Activated CD4-positive, alpha-beta memory T cell treated with anti-CD3 and anti-CD28 coated beads, Interleukin-2, amount 10 ng/mL, durations not matched to agents 7 days and 5 days (primary cell): ENCODE data around the gene VWA5A. TPM values are rescaled to one million over a fixed set of nuclear protein-coding genes. Genes with fewer than 3 reads are reported as not detected.
"Not testable (repeated sequence)": the region's sequence is repeated elsewhere in the genome, so short reads cannot be mapped to it uniquely, and the experiment has no call there.

Experiments
- CTCF ChIA-PET: fragments of 350-600 bp; sonication (Branson Sonifier 250); formaldehyde crosslinking; loops from one replicate; lab custom pipeline; 2021; ENCODE audit warnings: antibody characterized with exemption, inconsistent platforms; lab: Charles Lee
- POLR2A ChIA-PET: fragments of 350-600 bp; sonication (Branson Sonifier 250); formaldehyde crosslinking; loops from one replicate; lab custom pipeline; 2021; ENCODE audit warnings: antibody characterized with exemption; lab: Charles Lee
- DNase-seq: peaks from one replicate; pipeline ENCODE4 v3.0.0-alpha.2; 2020
- H3K27ac Mint-ChIP-seq: one replicate; pipeline ENCODE4 v1.8.0; 2021; ENCODE audit warnings: mild to moderate bottlenecking, mixed read lengths
- H3K27me3 Mint-ChIP-seq: one replicate; pipeline ENCODE4 v1.8.0; 2021; ENCODE audit warnings: mixed read lengths
- H3K36me3 Mint-ChIP-seq: one replicate; pipeline ENCODE4 v1.8.0; 2021; ENCODE audit warnings: low read depth, mixed read lengths
- H3K4me1 Mint-ChIP-seq: one replicate; pipeline ENCODE4 v1.8.0; 2021; ENCODE audit warnings: mixed read lengths
- H3K4me3 Mint-ChIP-seq: one replicate; pipeline ENCODE4 v1.8.0; 2021; ENCODE audit warnings: mild to moderate bottlenecking, mixed read lengths
- H3K9me3 Mint-ChIP-seq: one replicate; pipeline ENCODE4 v1.8.0; 2021; ENCODE audit warnings: mixed read lengths
- total RNA-seq, 2 experiments: library from RNA; stranded (reverse); gene quantifications; one replicate each; pipeline ENCODE4 v1.2.3, GENCODE V29; 2021

The VWA5A gene
- total RNA-seq, 2 experiments from 2014 or later, result 6.8 to 7.0 TPM

DNA sequence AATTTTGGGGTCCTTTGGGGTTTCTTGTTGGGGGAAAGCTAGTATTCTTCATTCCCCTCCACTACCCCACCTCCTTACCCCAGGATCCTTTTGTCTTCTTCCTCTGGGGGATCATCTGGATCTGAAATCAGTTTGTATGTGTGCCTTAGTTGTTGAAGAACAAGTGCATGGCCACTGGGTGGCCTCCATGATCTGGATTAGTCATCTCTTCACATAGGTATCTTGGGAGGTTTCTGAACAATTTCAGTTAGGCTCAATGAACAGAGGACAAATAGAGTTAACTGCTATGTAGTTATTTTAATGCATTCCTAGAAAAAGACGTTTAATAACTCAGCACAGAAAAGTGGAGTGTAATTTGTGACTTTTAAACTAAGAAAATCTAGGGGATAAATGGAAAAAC, 7.1 kb upstream of the VWA5A start:
- no peak for DNase-seq
- POLR2A ChIA-PET, result no interaction called here
- H3K4me1 Mint-ChIP-seq, result no peaks in the 10 kb centered on the region
- H3K36me3 Mint-ChIP-seq, result no peaks in the 10 kb centered on the region
- no peak overlapping the region for H3K27ac Mint-ChIP-seq
- H3K4me3 Mint-ChIP-seq, result no peak overlapping the region
- no peaks in the 10 kb centered on the region for H3K9me3 Mint-ChIP-seq
- CTCF ChIA-PET, result interaction anchor here (0.9 kb wide), 1 partner anchor 37 kb away, joined by 3 read pairs; no protein-coding TSS in a partner anchor
- peaks cover 33% of the 10 kb centered on the region for H3K27me3 Mint-ChIP-seq

DNA sequence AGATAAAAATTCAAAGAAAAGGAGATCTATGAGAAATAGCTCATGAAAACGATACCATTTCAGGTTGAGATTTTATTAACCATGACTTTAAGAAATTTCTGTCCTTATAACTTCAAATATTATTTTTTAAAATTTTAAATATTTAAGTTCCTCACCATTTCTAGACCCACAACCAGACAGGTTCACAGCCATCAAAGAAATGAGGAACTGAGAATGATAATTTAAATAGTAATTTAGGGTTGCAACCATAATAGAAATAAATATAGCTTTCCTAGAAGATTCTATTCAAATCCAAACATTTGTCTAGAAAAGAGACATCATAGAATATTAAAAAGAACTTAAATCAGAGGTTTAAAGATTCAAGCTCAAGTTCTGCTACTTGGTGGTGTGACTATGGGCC, 5.9 kb upstream of the VWA5A start:
- H3K27me3 Mint-ChIP-seq, result peaks cover 33% of the 10 kb centered on the region
- no peak overlapping the region for H3K4me3 Mint-ChIP-seq
- no peaks in the 10 kb centered on the region for H3K36me3 Mint-ChIP-seq
- ChIA-PET CTCF (no interaction called here), POLR2A (no interaction called here)
- H3K9me3 Mint-ChIP-seq, result no peaks in the 10 kb centered on the region
- peaks cover 4% of the 10 kb centered on the region for H3K4me1 Mint-ChIP-seq
- no peak overlapping the region for H3K27ac Mint-ChIP-seq
- no peak for DNase-seq

DNA sequence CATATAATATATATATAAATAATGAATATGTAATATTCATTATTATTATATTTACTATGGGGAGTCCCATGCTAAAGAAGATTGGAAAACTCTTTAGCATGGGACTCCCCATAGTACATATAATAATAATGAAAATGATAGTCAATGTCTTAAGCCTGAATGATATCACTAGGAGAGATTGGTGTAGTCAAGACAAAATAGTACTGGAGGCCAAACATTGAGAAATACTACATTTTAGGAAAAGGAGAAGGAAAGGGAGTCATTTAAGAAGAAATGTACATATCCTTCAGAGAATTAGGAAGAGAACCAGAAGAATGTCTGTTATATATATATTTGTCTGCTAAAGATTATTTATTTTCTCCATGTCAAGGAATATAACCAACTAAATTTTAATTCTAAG, 5.0 kb upstream of the VWA5A start:
- H3K4me1 Mint-ChIP-seq, result peaks cover 9% of the 10 kb centered on the region
- no peaks in the 10 kb centered on the region for H3K36me3 Mint-ChIP-seq
- no peaks in the 10 kb centered on the region for H3K9me3 Mint-ChIP-seq
- DNase-seq, result no peak
- ChIA-PET CTCF (no interaction called here), POLR2A (no interaction called here)
- peaks cover 30% of the 10 kb centered on the region for H3K27me3 Mint-ChIP-seq
- no peak overlapping the region for H3K4me3 Mint-ChIP-seq
- no peak overlapping the region for H3K27ac Mint-ChIP-seq

DNA sequence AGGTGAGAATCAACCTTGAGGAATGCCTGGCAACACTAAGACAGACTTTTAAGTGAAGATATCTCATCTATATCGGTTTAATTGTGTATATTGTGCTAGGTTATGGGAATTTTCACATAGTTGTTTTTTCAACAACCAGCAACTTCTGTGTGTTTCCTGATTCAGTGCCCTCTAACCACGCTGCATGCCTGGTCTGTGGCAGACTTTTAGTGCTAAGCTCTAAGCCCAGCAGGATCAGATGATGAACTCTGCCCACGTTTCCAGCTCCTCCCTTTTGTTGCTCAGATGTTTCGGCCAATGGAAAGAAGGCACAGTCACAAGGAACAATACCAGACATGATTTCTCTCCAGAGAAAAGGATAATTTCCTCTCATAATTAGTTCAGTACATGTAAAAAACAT, 1.4 kb upstream of the VWA5A start:
- no peak for DNase-seq
- H3K27me3 Mint-ChIP-seq, result peaks cover 14% of the 10 kb centered on the region
- H3K27ac Mint-ChIP-seq, result no peak overlapping the region
- POLR2A ChIA-PET, result interaction anchor here (1.0 kb wide), 1 partner anchor 17 kb away, joined by 5 read pairs; no protein-coding TSS in a partner anchor
- CTCF ChIA-PET, result no interaction called here
- peaks cover 3% of the 10 kb centered on the region for H3K36me3 Mint-ChIP-seq
- H3K4me3 Mint-ChIP-seq, result no peak overlapping the region
- no peaks in the 10 kb centered on the region for H3K9me3 Mint-ChIP-seq
- peaks cover 21% of the 10 kb centered on the region for H3K4me1 Mint-ChIP-seq

GRCh38 chr11:124115782-124116616, 749 bp downstream of the VWA5A start:
- no peak for DNase-seq
- ChIA-PET CTCF (interaction anchor here (0.6 to 1.7 kb wide), 5 partner anchors 44 to 1054 kb away, joined by 3 to 7 read pairs (median 3); partner anchors contain the start of gene HSPA8), POLR2A (interaction anchor here (0.7 to 1.3 kb wide), 3 partner anchors 8 to 882 kb away, joined by 3 read pairs; no protein-coding TSS in a partner anchor)
- Mint-ChIP-seq H3K27ac (peak overlapping the region; percentile 53), H3K27me3 (peaks cover 10% of the 10 kb centered on the region), H3K4me1 (peaks cover 21% of the 10 kb centered on the region), H3K36me3 (peaks cover 13% of the 10 kb centered on the region), H3K9me3 (no peaks in the 10 kb centered on the region), H3K4me3 (peak overlapping the region; percentile 80)

- Mint-ChIP-seq H3K27me3 (no peaks in the 10 kb centered on the region), H3K27ac (no peak overlapping the region), H3K4me3 (no peak overlapping the region), H3K4me1 (peaks cover 17% of the 10 kb centered on the region), H3K9me3 (no peaks in the 10 kb centered on the region), H3K36me3 (peaks cover 24% of the 10 kb centered on the region)
- DNase-seq, result no peak
- CTCF ChIA-PET, result no interaction called here
- POLR2A ChIA-PET, result no interaction called here
These were observed 3.9 kb downstream of the VWA5A start for GRCh38 chr11:124119103-124119502.

DNA sequence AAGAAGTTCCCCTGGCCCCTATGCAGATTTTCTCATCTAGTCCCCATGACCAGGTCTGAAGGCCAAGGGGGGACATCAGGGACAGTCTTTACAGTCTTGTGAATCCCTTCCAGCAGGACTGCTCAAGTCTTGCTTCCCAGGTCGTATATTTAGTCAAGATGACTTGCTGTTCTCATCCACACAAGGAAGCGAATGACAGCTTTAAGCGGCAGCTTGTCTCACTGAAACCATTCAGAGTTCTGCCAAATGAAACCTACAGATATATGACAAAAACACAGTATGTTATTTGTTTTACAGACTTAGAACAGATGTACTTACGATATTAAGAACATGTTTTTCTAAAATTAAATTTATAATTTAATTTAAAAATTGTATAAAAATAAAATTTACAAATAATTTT, 5.6 kb downstream of the VWA5A start:
- no peak overlapping the region for H3K4me3 Mint-ChIP-seq
- POLR2A ChIA-PET, result no interaction called here

GRCh38 chr11:124122123-124122522, 6.9 kb downstream of the VWA5A start:
- no peaks in the 10 kb centered on the region for H3K9me3 Mint-ChIP-seq
- no peak for DNase-seq
- ChIA-PET CTCF (interaction anchor here (0.8 kb wide), 1 partner anchor 22 kb away, joined by 3 read pairs; no protein-coding TSS in a partner anchor), POLR2A (no interaction called here)
- H3K27ac Mint-ChIP-seq, result no peak overlapping the region
- H3K36me3 Mint-ChIP-seq, result peaks cover 27% of the 10 kb centered on the region
- H3K27me3 Mint-ChIP-seq, result no peaks in the 10 kb centered on the region
- no peaks in the 10 kb centered on the region for H3K4me1 Mint-ChIP-seq
- H3K4me3 Mint-ChIP-seq, result no peak overlapping the region

More for the DNA sequence above, 5.6 kb downstream of the VWA5A start:
- H3K4me1 Mint-ChIP-seq, result peaks cover 7% of the 10 kb centered on the region
- CTCF ChIA-PET, result interaction anchor here (1.8 kb wide), 1 partner anchor 49 kb away, joined by 5 read pairs; no protein-coding TSS in a partner anchor
- H3K27ac Mint-ChIP-seq, result no peak overlapping the region
- no peaks in the 10 kb centered on the region for H3K9me3 Mint-ChIP-seq
- DNase-seq, result no peak
- H3K27me3 Mint-ChIP-seq, result no peaks in the 10 kb centered on the region
- peaks cover 26% of the 10 kb centered on the region for H3K36me3 Mint-ChIP-seq

- ChIA-PET POLR2A (interaction anchor here (1.2 kb wide), 1 partner anchor 8 kb away, joined by 3 read pairs; the partner anchor contains the start of gene VWA5A), CTCF (interaction anchor here (0.6 kb wide), 1 partner anchor 12 kb away, joined by 3 read pairs; no protein-coding TSS in a partner anchor)
- H3K4me1 Mint-ChIP-seq, result no peaks in the 10 kb centered on the region
- no peak overlapping the region for H3K27ac Mint-ChIP-seq
- peaks cover 2% of the 10 kb centered on the region for H3K9me3 Mint-ChIP-seq
- no peaks in the 10 kb centered on the region for H3K27me3 Mint-ChIP-seq
- no peak for DNase-seq
- no peak overlapping the region for H3K4me3 Mint-ChIP-seq
- H3K36me3 Mint-ChIP-seq, result peaks cover 26% of the 10 kb centered on the region
These were observed 8.4 kb downstream of the VWA5A start for GRCh38 chr11:124123622-124124021.

DNA sequence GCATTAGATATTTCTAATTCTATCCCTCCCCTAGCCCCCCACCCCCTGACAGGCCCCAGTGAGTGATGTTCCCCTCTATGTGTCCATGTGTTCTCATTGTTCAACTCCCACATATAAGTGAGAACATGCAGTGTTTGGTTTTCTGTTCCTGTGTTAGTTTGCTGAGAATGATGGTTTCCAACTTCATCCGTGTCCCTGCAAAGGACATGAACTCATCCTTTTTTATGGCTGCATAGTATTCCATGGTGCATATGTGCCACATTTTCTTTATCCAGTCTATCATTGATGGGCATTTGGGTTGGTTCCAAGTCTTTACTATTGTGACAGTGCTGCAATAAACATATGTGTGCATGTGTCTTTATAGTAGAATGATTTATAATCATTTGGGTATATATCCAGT, 11.9 kb downstream of the VWA5A start:
- POLR2A ChIA-PET, H3K9me3 Mint-ChIP-seq, H3K4me3 Mint-ChIP-seq, H3K4me1 Mint-ChIP-seq, H3K27ac Mint-ChIP-seq, H3K27me3 Mint-ChIP-seq, DNase-seq, CTCF ChIA-PET: not testable (repeated sequence)
- peaks cover 14% of the 10 kb centered on the region for H3K36me3 Mint-ChIP-seq

- Mint-ChIP-seq H3K4me3 (no peak overlapping the region), H3K27ac (no peak overlapping the region), H3K36me3 (no peaks in the 10 kb centered on the region), H3K9me3 (no peaks in the 10 kb centered on the region), H3K27me3 (no peaks in the 10 kb centered on the region), H3K4me1 (no peaks in the 10 kb centered on the region)
- no peak for DNase-seq
- ChIA-PET POLR2A (no interaction called here), CTCF (no interaction called here)
These were observed 27.8 kb downstream of the VWA5A start for GRCh38 chr11:124143034-124143433.

DNA sequence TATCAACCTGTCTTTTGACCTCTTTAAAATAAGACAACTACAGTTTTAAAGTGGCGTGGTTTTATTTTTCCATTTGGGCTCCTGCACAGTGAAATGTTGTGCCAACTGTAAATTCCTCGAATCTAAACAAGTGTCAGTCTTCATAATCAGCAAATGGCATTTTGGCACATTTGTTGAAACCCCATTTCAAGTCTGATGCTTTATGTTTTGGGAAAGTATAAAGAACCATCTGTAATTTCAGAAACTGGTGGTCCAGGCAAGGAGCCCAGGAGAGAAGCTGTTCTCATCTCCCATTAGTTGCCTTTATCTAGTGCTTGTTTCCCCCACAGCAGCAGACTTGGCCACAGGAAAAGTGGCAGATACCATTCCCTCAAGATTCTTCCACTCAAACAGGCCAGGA, 32.7 kb downstream of the VWA5A start:
- no peak for DNase-seq
- no peak overlapping the region for H3K4me3 Mint-ChIP-seq
- H3K27me3 Mint-ChIP-seq, result peaks cover 3% of the 10 kb centered on the region
- no peaks in the 10 kb centered on the region for H3K4me1 Mint-ChIP-seq
- POLR2A ChIA-PET, result no interaction called here
- no peaks in the 10 kb centered on the region for H3K36me3 Mint-ChIP-seq
- H3K27ac Mint-ChIP-seq, result no peak overlapping the region
- no peaks in the 10 kb centered on the region for H3K9me3 Mint-ChIP-seq
- CTCF ChIA-PET, result no interaction called here

- DNase-seq, result no peak
- no peaks in the 10 kb centered on the region for H3K36me3 Mint-ChIP-seq
- no peaks in the 10 kb centered on the region for H3K9me3 Mint-ChIP-seq
- H3K4me3 Mint-ChIP-seq, result no peak overlapping the region
- ChIA-PET CTCF (no interaction called here), POLR2A (no interaction called here)
- peaks cover 3% of the 10 kb centered on the region for H3K27me3 Mint-ChIP-seq
- H3K4me1 Mint-ChIP-seq, result no peaks in the 10 kb centered on the region
- no peak overlapping the region for H3K27ac Mint-ChIP-seq
These were observed 35.4 kb downstream of the VWA5A start for GRCh38 chr11:124150684-124151083.
